MM.1S (cell line): ENCODE measurements around the gene RNLS.

Experiments used
- CTCF ChIP-seq: fragments of 300-600 bp; sonication (generic); IDR thresholded peaks from 2 replicates; pipeline ENCODE4 v1.5.1; 2016; ENCODE audit warnings: antibody characterized with exemption, low read length, mixed read lengths
- EZH2 ChIP-seq: fragments of 300-600 bp; sonication (generic); optimal IDR thresholded peaks from 2 replicates; pipeline ENCODE3; 2017; ENCODE audit warnings: low read depth, mild to moderate bottlenecking, antibody characterized with exemption, low read length, mixed read lengths
- EZH2phosphoT487 ChIP-seq: fragments of 300-600 bp; sonication (generic); IDR thresholded peaks from 2 replicates; pipeline ENCODE4 v1.6.1; 2018; ENCODE audit warnings: antibody characterized with exemption, low read length

GRCh38 chr10:88245974-88246511 lies 337.1 kb downstream of the RNLS start:
- TF ChIP-seq CTCF: no peak
- TF ChIP-seq EZH2: no peak
- TF ChIP-seq EZH2phosphoT487: no peak
